MCF 10A (cell line): ENCODE data around the gene DNAI1. TPM values are rescaled to one million over a fixed set of nuclear protein-coding genes. Genes with fewer than 3 reads are reported as not detected.

Experiments
- BruUV-seq: library from RNA; stranded (reverse); fragments of 400-500 nt; replicated peaks from 2 replicates; lab custom pipeline; 2021; lab: Mats Ljungman, UMichigan
- CTCF ChIA-PET: fragments of 300-600 bp; sonication (Branson Sonifier 250); formaldehyde crosslinking; extraction: SDS; loops from one replicate; lab custom pipeline; 2021; ENCODE audit warnings: antibody characterized with exemption, inconsistent platforms; lab: Yijun Ruan, JAX
- POLR2A ChIA-PET: fragments of 300-600, 350-650 bp; sonication (Branson Sonifier 250); formaldehyde crosslinking; extraction: SDS; loops from one replicate; lab custom pipeline; 2020; ENCODE audit warnings: antibody characterized with exemption, inconsistent platforms; lab: Yijun Ruan, JAX
- DNase-seq: peaks from one replicate; pipeline ENCODE4 v3.0.0-alpha.2; 2018; ENCODE audit not compliant: unreplicated experiment
- H3K27ac Mint-ChIP-seq: one replicate; pipeline ENCODE4 v1.8.0; 2022; ENCODE audit warnings: mild to moderate bottlenecking, low read depth, mixed read lengths; ENCODE audit not compliant: unreplicated experiment
- H3K27me3 Mint-ChIP-seq: one replicate; pipeline ENCODE4 v1.8.0; 2022; ENCODE audit warnings: mixed read lengths; ENCODE audit not compliant: insufficient read depth, unreplicated experiment
- H3K36me3 Mint-ChIP-seq: one replicate; pipeline ENCODE4 v1.8.0; 2022; ENCODE audit warnings: mild to moderate bottlenecking, moderate library complexity, mixed read lengths; ENCODE audit not compliant: insufficient read depth, unreplicated experiment
- H3K4me1 Mint-ChIP-seq: one replicate; pipeline ENCODE4 v1.8.0; 2022; ENCODE audit warnings: mixed read lengths; ENCODE audit not compliant: insufficient read depth, unreplicated experiment
- H3K4me3 Mint-ChIP-seq: one replicate; pipeline ENCODE4 v1.8.0; 2022; ENCODE audit warnings: mild to moderate bottlenecking, moderate library complexity, mixed read lengths; ENCODE audit not compliant: unreplicated experiment
- H3K9me3 Mint-ChIP-seq: one replicate; pipeline ENCODE4 v1.8.0; 2022; ENCODE audit warnings: mixed read lengths; ENCODE audit not compliant: unreplicated experiment
- CTCF ChIP-seq: fragments of 200-600 bp; IDR thresholded peaks from one replicate; pipeline ENCODE4 v1.8.0; 2022; ENCODE audit warnings: antibody characterized with exemption, mild to moderate bottlenecking; ENCODE audit not compliant: unreplicated experiment
- intact Hi-C: fragments of 100-400 bp; cut with micrococcal nuclease; formaldehyde crosslinking; loops from 2 replicates; pipeline ENCODE4 v1.14.1; 2022
- total RNA-seq: library from RNA; stranded (reverse); gene quantifications from 2 replicates; pipeline ENCODE4 v1.2.3, GENCODE V29; 2022

DNAI1 gene
- total RNA-seq, 1 experiment from 2014 or later: not detected

GRCh38 chr9:34559624-34560455 lies 101.2 kb downstream of the DNAI1 start:
- Mint-ChIP-seq H3K27ac (no peak overlapping the region), H3K36me3 (no peaks in the 10 kb centered on the region), H3K4me3 (no peak overlapping the region), H3K4me1 (peaks cover 7% of the 10 kb centered on the region), H3K27me3 (peaks cover 34% of the 10 kb centered on the region), H3K9me3 (no peaks in the 10 kb centered on the region)
- TF ChIP-seq CTCF: no peak
- ChIA-PET CTCF (interaction anchor here (0.6 to 1.6 kb wide), 4 partner anchors 12 to 81 kb away, joined by 4 to 10 read pairs (median 4); no protein-coding TSS in a partner anchor), POLR2A (no interaction called here)
- no TSS peak for BruUV-seq
- peak; percentile 50 for DNase-seq
- intact Hi-C loops: no loop called here

- H3K9me3 Mint-ChIP-seq: no peaks in the 10 kb centered on the region
- no peak for DNase-seq
- no peak overlapping the region for H3K4me3 Mint-ChIP-seq
- BruUV-seq: no TSS peak
- TF ChIP-seq CTCF: no peak
- no peak overlapping the region for H3K27ac Mint-ChIP-seq
- CTCF ChIA-PET: interaction anchor here (0.6 to 1.3 kb wide), 5 partner anchors 12 to 503 kb away, joined by 3 to 5 read pairs (median 3); no protein-coding TSS in a partner anchor
- peaks cover 34% of the 10 kb centered on the region for H3K27me3 Mint-ChIP-seq
- POLR2A ChIA-PET: no interaction called here
- H3K4me1 Mint-ChIP-seq: peaks cover 7% of the 10 kb centered on the region
- intact Hi-C loops: no loop called here
- no peaks in the 10 kb centered on the region for H3K36me3 Mint-ChIP-seq
These were observed 102.1 kb downstream of the DNAI1 start for GRCh38 chr9:34560599-34561214.

GRCh38 chr9:34562135-34562745 lies 103.6 kb downstream of the DNAI1 start:
- BruUV-seq: no TSS peak
- TF ChIP-seq CTCF: peak; percentile 55
- no peak overlapping the region for H3K27ac Mint-ChIP-seq
- no peaks in the 10 kb centered on the region for H3K36me3 Mint-ChIP-seq
- peaks cover 39% of the 10 kb centered on the region for H3K27me3 Mint-ChIP-seq
- ChIA-PET POLR2A (no interaction called here), CTCF (interaction anchor here (0.7 to 1.0 kb wide), 5 partner anchors 18 to 152 kb away, joined by 3 to 4 read pairs (median 3); no protein-coding TSS in a partner anchor)
- no peaks in the 10 kb centered on the region for H3K9me3 Mint-ChIP-seq
- peak; percentile 16 for DNase-seq
- H3K4me1 Mint-ChIP-seq: peaks cover 7% of the 10 kb centered on the region
- intact Hi-C loops: no loop called here
- H3K4me3 Mint-ChIP-seq: no peak overlapping the region

GRCh38 chr9:34563262-34563661 lies 104.7 kb downstream of the DNAI1 start:
- no peak for DNase-seq
- no TSS peak for BruUV-seq
- Mint-ChIP-seq H3K4me1 (peaks cover 7% of the 10 kb centered on the region), H3K9me3 (no peaks in the 10 kb centered on the region), H3K36me3 (no peaks in the 10 kb centered on the region), H3K27me3 (peaks cover 39% of the 10 kb centered on the region), H3K4me3 (no peak overlapping the region), H3K27ac (no peak overlapping the region)
- intact Hi-C loops: no loop called here
- no peak for TF ChIP-seq CTCF
- ChIA-PET CTCF (interaction anchor here (0.6 to 1.2 kb wide), 5 partner anchors 8 to 217 kb away, joined by 3 to 5 read pairs (median 3); no protein-coding TSS in a partner anchor), POLR2A (no interaction called here)
